22Rv1 (cell line): ENCODE results near the gene CDYL.

Experiments used
- H3K27ac ChIP-seq: fragments of 450-650 bp; 2 replicates; pipeline ENCODE4 v1.5.1; 2017
- ZFX ChIP-seq: fragments of 450-650 bp; IDR thresholded peaks from 2 replicates; pipeline ENCODE4 v1.6.1; 2017; ENCODE audit warnings: antibody characterized with exemption, borderline replicate concordance
- TF ChIP-seq, protein P1 (sequence below): fragments of 450-650 bp; IDR thresholded peaks from 2 replicates; pipeline ENCODE4 v1.5.1; 2017; ENCODE audit warnings: mild to moderate bottlenecking

Gene CDYL

DNA sequence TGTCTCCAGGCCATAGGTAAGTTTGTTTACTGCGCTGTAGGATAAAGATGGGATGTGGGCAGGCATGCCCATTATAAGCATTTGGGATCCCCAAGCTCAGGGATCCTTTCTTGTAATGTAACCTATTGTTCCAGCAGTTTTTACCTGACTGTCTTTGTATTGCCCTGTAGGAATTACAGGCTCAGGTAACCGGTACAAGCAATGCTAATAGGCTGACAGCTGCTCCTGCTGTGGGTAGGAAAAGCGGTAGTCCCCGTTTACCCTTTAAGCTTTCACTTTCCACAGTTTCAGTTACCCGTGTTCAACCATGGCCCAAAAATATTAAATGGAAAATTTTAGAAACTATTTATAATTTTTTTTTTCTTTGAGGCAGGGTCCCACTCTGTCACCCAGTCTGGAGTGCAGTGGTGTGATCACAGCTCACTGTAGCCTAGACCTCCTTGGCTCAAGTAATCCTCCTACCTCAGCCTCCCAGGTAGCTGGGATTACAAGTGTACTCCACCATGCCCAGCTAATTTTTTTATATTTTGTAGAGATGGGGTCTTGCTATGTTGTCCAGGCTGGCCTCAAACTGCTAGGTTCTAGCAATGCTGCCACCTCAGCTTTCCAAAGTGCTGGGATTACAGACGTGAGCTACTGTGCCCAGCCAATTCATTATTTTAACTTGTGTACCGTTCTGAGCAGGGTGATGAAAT, 108.6 kb downstream of the CDYL start:
- no peak for TF ChIP-seq ZFX
- TF ChIP-seq, protein P1, sequence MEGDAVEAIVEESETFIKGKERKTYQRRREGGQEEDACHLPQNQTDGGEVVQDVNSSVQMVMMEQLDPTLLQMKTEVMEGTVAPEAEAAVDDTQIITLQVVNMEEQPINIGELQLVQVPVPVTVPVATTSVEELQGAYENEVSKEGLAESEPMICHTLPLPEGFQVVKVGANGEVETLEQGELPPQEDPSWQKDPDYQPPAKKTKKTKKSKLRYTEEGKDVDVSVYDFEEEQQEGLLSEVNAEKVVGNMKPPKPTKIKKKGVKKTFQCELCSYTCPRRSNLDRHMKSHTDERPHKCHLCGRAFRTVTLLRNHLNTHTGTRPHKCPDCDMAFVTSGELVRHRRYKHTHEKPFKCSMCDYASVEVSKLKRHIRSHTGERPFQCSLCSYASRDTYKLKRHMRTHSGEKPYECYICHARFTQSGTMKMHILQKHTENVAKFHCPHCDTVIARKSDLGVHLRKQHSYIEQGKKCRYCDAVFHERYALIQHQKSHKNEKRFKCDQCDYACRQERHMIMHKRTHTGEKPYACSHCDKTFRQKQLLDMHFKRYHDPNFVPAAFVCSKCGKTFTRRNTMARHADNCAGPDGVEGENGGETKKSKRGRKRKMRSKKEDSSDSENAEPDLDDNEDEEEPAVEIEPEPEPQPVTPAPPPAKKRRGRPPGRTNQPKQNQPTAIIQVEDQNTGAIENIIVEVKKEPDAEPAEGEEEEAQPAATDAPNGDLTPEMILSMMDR: no peak
- H3K27ac ChIP-seq: no peak overlapping the region

- TF ChIP-seq ZFX: no peak
- TF ChIP-seq, protein P1: no peak
- no peak overlapping the region for H3K27ac ChIP-seq
These were observed 109.2 kb downstream of the CDYL start for GRCh38 chr6:4885341-4885933.

- TF ChIP-seq, protein P1: no peak
- no peak for TF ChIP-seq ZFX
- H3K27ac ChIP-seq: no peak overlapping the region
These were observed 112.6 kb downstream of the CDYL start for GRCh38 chr6:4888841-4889240.

GRCh38 chr6:4889701-4890100, 113.5 kb downstream of the CDYL start:
- no peak for TF ChIP-seq ZFX
- TF ChIP-seq, protein P1: no peak
- no peak overlapping the region for H3K27ac ChIP-seq

- no peak overlapping the region for H3K27ac ChIP-seq
- TF ChIP-seq ZFX: no peak
- TF ChIP-seq, protein P1: no peak
These were observed 114.0 kb downstream of the CDYL start for GRCh38 chr6:4890191-4890590.

GRCh38 chr6:4890627-4891026, 114.4 kb downstream of the CDYL start:
- no peak for TF ChIP-seq ZFX
- TF ChIP-seq, protein P1: no peak

DNA sequence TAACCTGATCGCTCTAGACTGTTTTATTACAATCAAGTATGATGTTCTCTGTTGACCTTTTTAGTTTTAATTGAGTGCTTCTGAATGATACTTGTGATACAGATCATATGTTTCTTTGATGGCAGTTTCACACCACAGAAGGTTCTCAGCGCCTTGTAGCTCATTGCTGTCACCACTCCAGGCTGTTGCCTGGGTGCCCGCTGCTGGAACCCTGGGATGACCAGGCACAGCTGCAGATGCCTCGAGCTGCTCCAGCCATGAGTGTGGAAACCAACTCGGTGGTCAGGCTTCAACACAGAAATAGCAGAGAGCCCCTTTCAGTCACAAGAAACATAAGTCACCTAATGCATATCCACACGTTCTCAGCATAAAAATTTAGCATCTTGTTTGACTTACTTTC, 114.9 kb downstream of the CDYL start:
- no peak for TF ChIP-seq ZFX
- TF ChIP-seq, protein P1: no peak
- H3K27ac ChIP-seq: no peak overlapping the region

More at GRCh38 chr6:4890627-4891026, 114.4 kb downstream of the CDYL start:
- no peak overlapping the region for H3K27ac ChIP-seq
